ENCODE data around the gene HJV.

The HJV gene

GRCh38 chr1:145977016-145977415 lies 44.5 kb downstream of the HJV start:
- no peak for DNase-seq (ENCODE audit: low spot score)

DNA sequence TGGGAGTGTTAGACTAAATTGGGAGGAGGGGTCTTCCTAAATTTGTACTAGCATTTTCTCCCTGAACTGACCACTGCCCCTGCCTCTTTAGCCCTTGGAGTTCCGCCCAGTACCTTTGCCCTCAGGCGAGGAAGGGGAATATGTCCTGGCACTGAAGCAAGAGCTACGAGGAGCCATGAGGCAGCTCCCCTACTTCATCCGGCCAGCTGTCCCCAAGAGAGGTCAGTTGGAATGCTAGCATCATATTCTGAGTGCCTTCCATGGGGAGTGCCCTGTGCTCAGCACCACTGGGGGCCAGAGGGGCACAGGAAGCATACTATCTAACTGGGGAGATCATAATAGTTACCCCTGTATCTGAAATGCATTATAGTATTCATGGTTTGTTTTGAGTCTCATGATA lies 46.3 kb downstream of the HJV start:
- DNase-seq (ENCODE audit: low spot score) = no peak

DNA sequence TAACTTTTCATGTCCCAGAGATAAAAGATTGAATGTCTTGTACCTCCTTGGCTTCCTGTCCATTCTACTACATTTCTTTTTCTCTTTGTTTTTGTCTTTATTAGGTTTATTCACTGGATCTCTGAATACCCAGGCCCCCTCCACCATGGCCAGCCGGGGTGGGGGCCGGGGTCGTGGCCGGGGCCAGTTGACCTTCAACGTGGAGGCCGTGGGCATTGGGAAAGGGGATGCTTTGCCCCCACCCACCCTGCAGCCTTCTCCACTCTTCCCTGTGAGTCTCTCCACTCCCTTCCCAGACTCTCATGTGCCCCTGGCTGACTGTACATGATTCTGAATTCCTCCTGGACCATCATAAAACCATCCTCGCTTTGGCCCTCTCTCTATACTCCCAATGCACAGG lies 46.8 kb downstream of the HJV start:
- DNase-seq (ENCODE audit: low spot score) = no peak

- DNase-seq (ENCODE audit: low spot score) = no peak
Observed at GRCh38 chr1:145972580-145972979, 49.0 kb downstream of the HJV start.

All from D341Med (cell line).